Measurements from ENCODE around the gene SNX24.

GRCh38 chr5:122908108-122908507 is 62.7 kb downstream of the SNX24 start:
- TF ChIP-seq, protein P1, sequence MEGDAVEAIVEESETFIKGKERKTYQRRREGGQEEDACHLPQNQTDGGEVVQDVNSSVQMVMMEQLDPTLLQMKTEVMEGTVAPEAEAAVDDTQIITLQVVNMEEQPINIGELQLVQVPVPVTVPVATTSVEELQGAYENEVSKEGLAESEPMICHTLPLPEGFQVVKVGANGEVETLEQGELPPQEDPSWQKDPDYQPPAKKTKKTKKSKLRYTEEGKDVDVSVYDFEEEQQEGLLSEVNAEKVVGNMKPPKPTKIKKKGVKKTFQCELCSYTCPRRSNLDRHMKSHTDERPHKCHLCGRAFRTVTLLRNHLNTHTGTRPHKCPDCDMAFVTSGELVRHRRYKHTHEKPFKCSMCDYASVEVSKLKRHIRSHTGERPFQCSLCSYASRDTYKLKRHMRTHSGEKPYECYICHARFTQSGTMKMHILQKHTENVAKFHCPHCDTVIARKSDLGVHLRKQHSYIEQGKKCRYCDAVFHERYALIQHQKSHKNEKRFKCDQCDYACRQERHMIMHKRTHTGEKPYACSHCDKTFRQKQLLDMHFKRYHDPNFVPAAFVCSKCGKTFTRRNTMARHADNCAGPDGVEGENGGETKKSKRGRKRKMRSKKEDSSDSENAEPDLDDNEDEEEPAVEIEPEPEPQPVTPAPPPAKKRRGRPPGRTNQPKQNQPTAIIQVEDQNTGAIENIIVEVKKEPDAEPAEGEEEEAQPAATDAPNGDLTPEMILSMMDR (IDR thresholded peaks at IDR 0.05; ENCODE audit: low read depth, low read length, missing input control): no peak
- TF ChIP-seq RAD21 (IDR thresholded peaks at IDR 0.05) (no peak), JUND (IDR thresholded peaks at IDR 0.05) (no peak), MAX (IDR thresholded peaks at IDR 0.05) (no peak), FOXA1 (IDR thresholded peaks at IDR 0.05) (no peak)
